Astrocyte (in vitro differentiated cells and primary cell): ENCODE data around the gene WWP2.
"Not testable (repeated sequence)": the region's sequence is repeated elsewhere in the genome, so short reads cannot be mapped to it uniquely, and the experiment has no call there.

ENCODE experiments used
- CTCF ChIP-seq: IDR thresholded peaks from 2 replicates; pipeline ENCODE4 v1.5.1; 2011; ENCODE audit warnings: low read depth, mild to moderate bottlenecking, inconsistent platforms, low read length, moderate library complexity; ENCODE audit not compliant: insufficient read depth
- EZH2 ChIP-seq: IDR thresholded peaks from 2 replicates; pipeline ENCODE4 v1.6.1; 2012; ENCODE audit warnings: mild to moderate bottlenecking, low read length, inconsistent platforms; ENCODE audit not compliant: insufficient read depth

GRCh38 chr16:69757375-69757774, 4.8 kb upstream of the WWP2 start:
- TF ChIP-seq CTCF, EZH2: not testable (repeated sequence)
